CD4-positive, alpha-beta T cell treated with Interferon alpha-2 for 1 hour (primary cell): ENCODE data around the gene ADARB2.

ENCODE experiments used
- DNase-seq, 2 donors: peaks; one replicate each; pipeline ENCODE4 v3.0.0-alpha.2; 2020 to 2022

The ADARB2 gene

DNA sequence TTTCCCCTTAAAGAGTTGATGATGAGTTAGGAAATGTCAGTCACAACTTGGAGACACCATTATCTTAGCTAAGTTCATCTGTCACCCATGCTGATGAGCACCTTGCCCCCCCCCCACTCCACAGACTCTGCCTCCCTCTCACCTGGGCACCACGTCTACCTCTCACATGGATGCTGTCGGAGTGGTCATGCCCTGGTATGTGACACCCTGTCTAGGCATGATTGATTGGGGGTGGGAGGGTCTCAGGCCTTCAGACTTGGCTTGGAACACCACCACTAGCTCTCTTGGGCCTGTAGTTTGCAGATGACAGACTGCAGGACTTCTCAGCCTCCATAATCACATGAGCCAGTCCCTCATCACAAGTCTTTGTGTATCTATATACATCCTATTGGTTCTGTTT lies 603.2 kb downstream of the ADARB2 start:
- no peak for DNase-seq

DNA sequence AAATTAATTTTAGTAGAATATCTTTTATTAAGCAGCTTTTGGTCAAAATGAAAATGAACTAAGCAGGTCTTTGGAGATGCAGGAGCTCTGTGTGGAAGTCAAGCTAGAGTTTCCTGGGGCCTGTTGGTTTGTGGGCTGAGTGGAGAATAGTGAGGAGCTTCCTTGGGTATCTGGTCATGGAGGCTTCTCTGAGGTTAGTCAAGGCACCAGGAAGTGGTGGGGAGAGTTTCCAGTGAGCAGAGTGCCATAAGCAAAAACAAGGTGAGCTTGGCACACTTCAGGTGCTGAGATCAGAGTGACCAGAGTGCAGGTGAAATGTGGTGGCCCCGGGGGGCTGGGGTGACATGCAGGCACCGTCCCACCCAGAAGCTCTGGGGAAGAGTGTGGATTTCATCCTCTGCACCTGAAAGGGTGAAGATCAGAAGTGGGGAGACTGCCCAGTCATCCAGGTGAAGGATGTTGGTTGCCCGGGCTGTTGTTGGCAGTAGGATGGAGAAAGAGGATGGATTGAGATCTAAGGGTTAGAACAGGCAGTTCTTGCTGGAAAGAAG lies 603.8 kb downstream of the ADARB2 start:
- no peak for DNase-seq

DNA sequence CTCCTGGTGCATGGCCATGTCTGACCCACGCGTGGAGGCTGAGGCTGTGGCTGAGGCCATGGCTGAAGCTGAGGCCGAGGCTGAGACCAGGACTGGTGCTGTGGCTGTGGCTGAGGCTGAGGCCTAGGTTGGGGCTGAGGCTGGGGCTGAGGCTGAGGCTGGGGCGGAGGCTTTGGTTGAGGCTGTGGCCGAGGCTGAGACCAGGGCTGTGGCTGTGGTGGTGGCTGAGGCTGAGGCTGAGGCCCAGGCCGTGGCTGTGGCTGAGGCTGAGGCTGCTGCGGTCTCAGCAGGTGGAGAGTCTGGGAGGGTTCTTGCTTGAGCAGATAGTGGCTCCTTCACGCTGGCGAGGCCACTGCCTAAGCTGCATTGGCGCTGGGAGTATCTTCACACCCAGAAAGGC lies 604.7 kb downstream of the ADARB2 start:
- no peak for DNase-seq

DNA sequence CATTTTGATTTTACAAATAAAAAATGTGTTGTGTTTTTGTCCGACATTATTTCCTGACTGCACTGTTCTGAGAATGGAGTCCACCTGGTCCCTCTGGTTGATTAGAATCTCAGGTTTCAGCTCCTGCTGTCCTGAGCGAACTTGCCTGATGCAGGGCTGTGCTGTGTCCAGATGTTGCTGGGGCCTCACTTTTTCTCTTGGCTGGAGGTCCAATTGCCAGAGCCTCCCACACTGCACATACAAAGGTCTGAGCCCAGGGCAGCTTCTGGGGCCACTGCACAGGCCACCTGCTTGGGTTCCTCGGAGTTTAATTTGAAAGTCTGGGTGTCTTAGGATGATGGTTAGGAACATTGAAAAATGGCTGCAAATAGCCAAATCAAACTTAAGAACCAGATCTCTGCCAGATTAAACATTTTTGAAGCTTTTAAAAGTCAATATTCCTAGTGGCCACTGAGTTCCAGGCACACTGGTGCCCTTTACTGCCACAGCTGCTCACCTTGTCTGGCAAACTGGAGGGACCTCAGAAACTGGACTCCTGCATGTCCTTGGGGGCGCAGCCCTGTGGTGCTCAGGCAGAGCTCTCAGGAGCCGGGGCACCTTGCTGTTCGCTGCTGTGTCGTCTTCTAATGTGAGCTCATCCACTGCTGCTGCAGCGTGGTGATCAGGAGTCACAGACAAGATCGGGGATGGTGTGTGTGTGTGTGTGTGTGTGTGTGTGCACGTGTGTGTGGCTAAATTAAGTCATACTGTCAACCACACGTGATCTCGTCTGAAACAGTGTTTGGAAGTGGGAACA lies 606.1 kb downstream of the ADARB2 start:
- no peak for DNase-seq

DNA sequence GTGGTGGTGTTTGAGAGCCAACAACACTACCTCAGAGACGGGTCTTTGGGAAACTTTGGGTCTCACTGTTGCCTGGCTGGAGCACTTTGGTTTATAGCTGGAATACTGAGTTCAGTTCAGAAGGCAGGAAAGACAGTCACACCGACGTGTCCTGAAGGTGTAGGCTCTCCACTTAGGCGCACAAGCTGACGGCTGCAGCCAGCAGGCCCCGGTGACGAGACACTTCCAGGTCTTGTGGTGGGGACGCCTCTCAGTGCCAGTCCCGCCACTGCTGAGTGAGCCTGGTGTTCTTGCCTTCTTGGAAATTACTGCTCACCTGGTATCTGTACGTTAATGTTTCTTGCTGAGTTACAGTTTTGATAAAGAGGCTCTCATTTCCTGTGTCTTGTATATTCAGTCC lies 607.1 kb downstream of the ADARB2 start:
- DNase-seq, result no peak

DNA sequence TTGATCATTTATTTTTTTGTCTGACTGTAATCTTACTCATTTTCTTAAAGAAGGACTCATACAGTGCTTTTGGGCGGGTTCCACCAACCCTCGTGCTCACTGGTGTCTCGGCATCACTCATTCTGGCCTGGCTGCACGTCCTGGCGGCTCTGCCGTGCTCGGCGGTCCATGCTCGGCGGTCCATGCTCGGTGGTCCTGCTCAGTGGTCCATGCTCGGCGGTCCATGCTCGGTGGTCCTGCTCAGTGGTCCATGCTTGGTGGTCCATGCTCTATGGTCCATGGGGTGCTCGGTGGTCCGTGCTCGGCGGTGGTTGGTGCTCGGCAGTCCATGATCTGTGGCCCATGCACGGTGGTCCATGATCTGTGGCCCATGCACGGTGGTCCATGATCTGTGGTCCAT lies 608.7 kb downstream of the ADARB2 start:
- no peak for DNase-seq

DNA sequence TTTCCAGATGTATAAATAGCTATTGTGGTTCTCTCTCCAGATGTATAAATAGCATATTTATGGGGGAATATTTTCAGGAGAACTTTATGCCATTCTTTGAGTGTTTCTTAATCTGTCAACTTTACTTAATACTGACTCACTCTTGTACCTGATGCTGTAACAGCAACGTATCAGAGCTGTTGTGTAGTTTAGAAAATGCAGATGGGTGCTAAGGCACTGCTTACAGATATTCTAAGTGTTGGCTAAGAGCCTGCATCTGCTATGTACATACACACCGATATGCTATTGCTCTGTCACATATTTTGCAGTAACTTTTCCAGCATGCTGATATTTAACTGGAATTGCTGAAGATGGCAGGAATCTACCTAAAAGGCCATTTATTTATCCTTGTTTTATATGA lies 609.2 kb downstream of the ADARB2 start:
- no peak for DNase-seq

DNA sequence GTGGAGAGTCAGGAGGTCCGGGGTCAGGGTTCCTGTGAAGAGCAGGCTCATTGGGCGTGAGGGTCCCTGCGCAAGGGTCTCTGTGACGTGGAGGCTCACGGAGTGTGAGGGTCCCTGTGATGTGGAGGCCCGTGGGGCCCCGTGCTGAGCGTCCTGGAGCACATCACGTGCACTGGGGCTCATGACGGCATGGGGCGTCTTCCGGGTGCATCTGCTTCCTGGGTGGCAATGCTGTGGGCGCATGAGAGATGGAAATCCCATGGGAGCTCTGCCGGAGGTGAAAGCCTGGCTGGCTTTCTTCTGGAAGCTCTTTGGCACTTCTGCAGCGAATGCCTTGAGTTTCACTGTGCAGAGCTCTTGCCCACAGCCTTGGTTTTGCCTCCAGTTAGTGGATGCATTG lies 609.7 kb downstream of the ADARB2 start:
- DNase-seq, result no peak
